A549 (cell line): ENCODE results near the gene ILDR1. TPM values are rescaled to one million over a fixed set of nuclear protein-coding genes. Genes with fewer than 3 reads are reported as not detected.

Experiments
- ATAC-seq, 2 experiments: fragments of 200-7000 bp in 1 of 2; fragments of >200 bp in 1 of 2; cut with Nextera tagmentation in 1 of 2; cut with Tn5 transposase in 1 of 2; 3 replicates each; pipeline versions ENCODE4 v1.8.0 to v1.9.1; 2018 to 2020; ENCODE audit warnings: mild to moderate bottlenecking in 1 of 2, moderate library complexity in 1 of 2
- CTCF ChIA-PET: fragments of 300-600 bp; sonication (Branson Sonifier 250); formaldehyde crosslinking; extraction: SDS; loops from one replicate; lab custom pipeline; 2021; ENCODE audit warnings: antibody characterized with exemption, inconsistent platforms; lab: Yijun Ruan, JAX
- POLR2A ChIA-PET: fragments of 350-600 bp; formaldehyde crosslinking; extraction: SDS; loops from one replicate; lab custom pipeline; 2021; ENCODE audit warnings: antibody characterized with exemption, inconsistent platforms; lab: Yijun Ruan, JAX
- DNase-seq, 2 experiments: peaks; one replicate each; pipeline versions ENCODE4 v3.0.0 to v3.0.0-alpha.2; 2011 to 2016; ENCODE audit warnings: low read depth in 1 of 2, low spot score in 1 of 2
- FAIRE-seq: peaks from 2 replicates; lab custom pipeline; 2011; peaks lifted over from hg19 to GRCh38; lab: Jason Lieb, UNC
- H3K27ac ChIP-seq, 2 experiments: fragments of >200 bp; sonication (Bioruptor Twin); formaldehyde crosslinking; 3 replicates each; pipeline ENCODE4 v1.5.1; 2016 to 2017
- H3K4me1 ChIP-seq: fragments of >200 bp; sonication (Bioruptor Twin); formaldehyde crosslinking; 3 replicates; pipeline ENCODE4 v1.6.1; 2016
- H3K4me2 ChIP-seq: fragments of >200 bp; sonication (Bioruptor Twin); formaldehyde crosslinking; 3 replicates; pipeline ENCODE4 v1.6.1; 2016
- H3K4me3 ChIP-seq: fragments of >200 bp; sonication (Bioruptor Twin); formaldehyde crosslinking; 3 replicates; pipeline ENCODE4 v1.5.1; 2016
- H3K9me3 ChIP-seq: fragments of >200 bp; sonication (Bioruptor Twin); formaldehyde crosslinking; 3 replicates; pipeline ENCODE4 v1.6.1; 2016
- ATOH8 ChIP-seq: fragments of 250-450 bp; sonication (Bioruptor Pico); IDR thresholded peaks from 2 replicates; pipeline ENCODE4 v1.5.0; 2020; ENCODE audit warnings: low read depth, mild to moderate bottlenecking, moderate library complexity
- BCL3 ChIP-seq: fragments of >200 bp; sonication (Bioruptor Twin); formaldehyde crosslinking; IDR thresholded peaks from 3 replicates; pipeline ENCODE4 v1.6.1; 2016
- CBX2 ChIP-seq: fragments of 200-600 bp; sonication (generic); IDR thresholded peaks from 2 replicates; pipeline ENCODE4 v1.6.1; 2016; ENCODE audit warnings: low read depth, mild to moderate bottlenecking, borderline replicate concordance
- CBX8 ChIP-seq: fragments of 200-600 bp; sonication (generic); IDR thresholded peaks from 2 replicates; pipeline ENCODE4 v1.6.1; 2016
- CHD2 ChIP-seq: fragments of 150-350 bp; IDR thresholded peaks from 2 replicates; pipeline ENCODE4 v1.6.1; 2014; ENCODE audit warnings: low read length; ENCODE audit not compliant: partially characterized antibody
- E2F6 ChIP-seq: IDR thresholded peaks from 2 replicates; pipeline ENCODE4 v1.6.1; 2012; ENCODE audit warnings: low read depth, borderline replicate concordance
- EHF ChIP-seq: fragments of 250-450 bp; sonication (Bioruptor Pico); IDR thresholded peaks from 2 replicates; pipeline ENCODE4 v1.5.0; 2020; ENCODE audit warnings: mild to moderate bottlenecking
- EP300 ChIP-seq, 2 experiments: fragments of >200 bp; sonication (Bioruptor Twin); formaldehyde crosslinking; IDR thresholded peaks; 2 replicates in 1 of 2; 3 replicates in 1 of 2; pipeline ENCODE4 v1.6.1; 2016 to 2017
- ESRRA ChIP-seq: fragments of 150-350 bp; IDR thresholded peaks from 2 replicates; pipeline ENCODE4 v1.6.1; 2014; ENCODE audit warnings: mild to moderate bottlenecking, low read length, borderline replicate concordance
- FOSB ChIP-seq: fragments of 250-450 bp; sonication (Bioruptor Pico); IDR thresholded peaks from 2 replicates; pipeline ENCODE4 v1.5.0; 2020; ENCODE audit warnings: mild to moderate bottlenecking, moderate library complexity
- FOXS1 ChIP-seq: fragments of 250-450 bp; sonication (Bioruptor Pico); IDR thresholded peaks from 2 replicates; pipeline ENCODE4 v1.5.0; 2020; ENCODE audit warnings: mild to moderate bottlenecking, moderate library complexity
- HDAC2 ChIP-seq: fragments of 200-600 bp; sonication (generic); IDR thresholded peaks from 2 replicates; pipeline ENCODE4 v1.6.1; 2016
- HEYL ChIP-seq: fragments of 250-450 bp; sonication (Bioruptor Pico); IDR thresholded peaks from 2 replicates; pipeline ENCODE4 v1.8.0; 2021; ENCODE audit warnings: mild to moderate bottlenecking, moderate library complexity
- HOXB5 ChIP-seq: fragments of 250-450 bp; sonication (Bioruptor Pico); IDR thresholded peaks from 2 replicates; pipeline ENCODE4 v1.5.0; 2020; ENCODE audit warnings: mild to moderate bottlenecking, moderate library complexity
- JUN ChIP-seq, 2 experiments: fragments of >200 bp; sonication (Bioruptor Twin); formaldehyde crosslinking; IDR thresholded peaks; 2 replicates in 1 of 2; 3 replicates in 1 of 2; pipeline ENCODE4 v1.6.1; 2016 to 2017
- KDM1A ChIP-seq: fragments of 200-600 bp; sonication (generic); IDR thresholded peaks from 2 replicates; pipeline ENCODE4 v1.6.1; 2016; ENCODE audit warnings: low read depth, mild to moderate bottlenecking
- KDM5A ChIP-seq: fragments of 200-600 bp; sonication (generic); IDR thresholded peaks from 2 replicates; pipeline ENCODE4 v1.6.1; 2016; ENCODE audit warnings: antibody characterized with exemption, mild to moderate bottlenecking
- MAFK ChIP-seq: fragments of 450-650 bp; IDR thresholded peaks from 2 replicates; pipeline ENCODE4 v1.6.1; 2014; ENCODE audit not compliant: partially characterized antibody
- MAX ChIP-seq: IDR thresholded peaks from 2 replicates; pipeline ENCODE4 v1.6.1; 2012
- NFE2L2 ChIP-seq: fragments of 150-350 bp; conservative IDR thresholded peaks from 2 replicates; pipeline ENCODE4 v1.6.1; 2014; ENCODE audit warnings: low read length
- NR3C1 ChIP-seq: fragments of >200 bp; sonication (Bioruptor Twin); formaldehyde crosslinking; IDR thresholded peaks from 3 replicates; pipeline ENCODE4 v1.6.1; 2017
- PHF8 ChIP-seq: fragments of 200-600 bp; sonication (generic); IDR thresholded peaks from 2 replicates; pipeline ENCODE4 v1.6.1; 2016; ENCODE audit warnings: low read depth, mild to moderate bottlenecking, antibody characterized with exemption, moderate library complexity, borderline replicate concordance
- POLR2A ChIP-seq: IDR thresholded peaks from 2 replicates; pipeline ENCODE4 v1.6.1; 2012; ENCODE audit warnings: mild to moderate bottlenecking, low read length
- RARB ChIP-seq: fragments of 250-450 bp; sonication (Bioruptor Pico); IDR thresholded peaks from 2 replicates; pipeline ENCODE4 v1.8.0; 2021; ENCODE audit warnings: mild to moderate bottlenecking, moderate library complexity
- RCOR1 ChIP-seq: fragments of 150-350 bp; IDR thresholded peaks from 2 replicates; pipeline ENCODE4 v1.6.1; 2014; ENCODE audit warnings: antibody characterized with exemption, low read length, low read depth
- RFX5 ChIP-seq: fragments of 450-650 bp; IDR thresholded peaks from 2 replicates; pipeline ENCODE4 v1.7.1; 2014; ENCODE audit warnings: antibody characterized with exemption, mild to moderate bottlenecking, moderate library complexity
- SREBF2 ChIP-seq: fragments of 450-650 bp; IDR thresholded peaks from 2 replicates; pipeline ENCODE4 v1.6.1; 2014; ENCODE audit warnings: mild to moderate bottlenecking, moderate library complexity
- TP53 ChIP-seq: fragments of 250-450 bp; sonication (Bioruptor Pico); IDR thresholded peaks from 2 replicates; pipeline ENCODE4 v1.5.0; 2021; ENCODE audit warnings: mild to moderate bottlenecking, moderate library complexity
- ZFP36 ChIP-seq: fragments of 450-650 bp; IDR thresholded peaks from 2 replicates; pipeline ENCODE4 v1.6.1; 2014; ENCODE audit warnings: borderline replicate concordance; ENCODE audit not compliant: partially characterized antibody
- ZNF302 ChIP-seq: fragments of 250-450 bp; sonication (Bioruptor Pico); IDR thresholded peaks from 2 replicates; pipeline ENCODE4 v1.9.0; 2021; ENCODE audit warnings: inconsistent platforms, mild to moderate bottlenecking, moderate library complexity
- WGBS: methylation state at CpG from one replicate; pipeline ENCODE4 v1.1.6; 2017; ENCODE audit errors: missing lambda C conversion rate; 5-methylcytosine and 5-hydroxymethylcytosine counted together
- polyA plus RNA-seq, 4 experiments: library from polyadenylated mRNA; depleted of rRNA in 3 of 4; stranded (reverse); fragments of >200 nt; fragmentation: RNase III in 1 of 4; extraction: RNeasy Plus Mini Kit Qiagen cat#74134 plus additional on column Dnase treatment in 1 of 4; gene quantifications; 2 replicates in 3 of 4; 3 replicates in 1 of 4; pipeline ENCODE4 v1.2.3, GENCODE V29; 2011 to 2017
- TF ChIP-seq, protein P1 (sequence below): IDR thresholded peaks from 2 replicates; pipeline ENCODE4 v1.6.1; 2012
- TF ChIP-seq, protein P2 (sequence below): fragments of 250-450 bp; sonication (Bioruptor Pico); IDR thresholded peaks from 2 replicates; pipeline ENCODE4 v1.5.0; 2021; ENCODE audit warnings: mild to moderate bottlenecking, moderate library complexity, borderline replicate concordance
- TF ChIP-seq, protein P3 (sequence below): fragments of 450-650 bp; IDR thresholded peaks from 2 replicates; pipeline ENCODE4 v1.6.1; 2014; ENCODE audit warnings: antibody characterized with exemption

The ILDR1 gene
- polyA plus RNA-seq, 2 of the 4 experiments (the other 2 are of a cell fraction) = not detected

GRCh38 chr3:122064326-122064725 is 42.3 kb upstream of the ILDR1 start:
- Histone ChIP-seq H3K4me2 (no peak overlapping the region), H3K27ac (no peak overlapping the region), H3K4me3 (no peak overlapping the region), H3K9me3 (no peaks in the 10 kb centered on the region), H3K4me1 (no peaks in the 10 kb centered on the region)
- no peak for TF ChIP-seq KDM1A
- no peak for TF ChIP-seq ZNF302
- TF ChIP-seq MAFK = no peak
- no peak for TF ChIP-seq HOXB5
- TF ChIP-seq JUN (IDR thresholded peaks at IDR 0.05) = no peak
- TF ChIP-seq ZFP36 = no peak
- no peak for TF ChIP-seq HEYL (CRISPR knock-in tag)
- TF ChIP-seq CHD2 = no peak
- no peak for TF ChIP-seq FOSB (CRISPR knock-in tag)
- TF ChIP-seq RARB (CRISPR knock-in tag) = no peak
- TF ChIP-seq TP53 = no peak
- no peak for TF ChIP-seq EHF (CRISPR knock-in tag)
- TF ChIP-seq, protein P1, sequence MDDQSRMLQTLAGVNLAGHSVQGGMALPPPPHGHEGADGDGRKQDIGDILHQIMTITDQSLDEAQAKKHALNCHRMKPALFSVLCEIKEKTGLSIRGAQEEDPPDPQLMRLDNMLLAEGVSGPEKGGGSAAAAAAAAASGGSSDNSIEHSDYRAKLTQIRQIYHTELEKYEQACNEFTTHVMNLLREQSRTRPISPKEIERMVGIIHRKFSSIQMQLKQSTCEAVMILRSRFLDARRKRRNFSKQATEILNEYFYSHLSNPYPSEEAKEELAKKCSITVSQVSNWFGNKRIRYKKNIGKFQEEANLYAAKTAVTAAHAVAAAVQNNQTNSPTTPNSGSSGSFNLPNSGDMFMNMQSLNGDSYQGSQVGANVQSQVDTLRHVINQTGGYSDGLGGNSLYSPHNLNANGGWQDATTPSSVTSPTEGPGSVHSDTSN = no peak
- TF ChIP-seq BCL3 = no peak
- TF ChIP-seq, protein P2, sequence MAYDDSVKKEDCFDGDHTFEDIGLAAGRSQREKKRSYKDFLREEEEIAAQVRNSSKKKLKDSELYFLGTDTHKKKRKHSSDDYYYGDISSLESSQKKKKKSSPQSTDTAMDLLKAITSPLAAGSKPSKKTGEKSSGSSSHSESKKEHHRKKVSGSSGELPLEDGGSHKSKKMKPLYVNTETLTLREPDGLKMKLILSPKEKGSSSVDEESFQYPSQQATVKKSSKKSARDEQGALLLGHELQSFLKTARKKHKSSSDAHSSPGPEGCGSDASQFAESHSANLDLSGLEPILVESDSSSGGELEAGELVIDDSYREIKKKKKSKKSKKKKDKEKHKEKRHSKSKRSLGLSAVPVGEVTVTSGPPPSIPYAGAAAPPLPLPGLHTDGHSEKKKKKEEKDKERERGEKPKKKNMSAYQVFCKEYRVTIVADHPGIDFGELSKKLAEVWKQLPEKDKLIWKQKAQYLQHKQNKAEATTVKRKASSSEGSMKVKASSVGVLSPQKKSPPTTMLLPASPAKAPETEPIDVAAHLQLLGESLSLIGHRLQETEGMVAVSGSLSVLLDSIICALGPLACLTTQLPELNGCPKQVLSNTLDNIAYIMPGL (CRISPR knock-in tag) = no peak
- no peak for TF ChIP-seq RFX5
- TF ChIP-seq CBX2 = no peak
- no peak for TF ChIP-seq EP300 (IDR thresholded peaks at IDR 0.05)
- DNase-seq = no peak
- FAIRE-seq = no peak
- ATAC-seq = no peak
- POLR2A ChIA-PET = no interaction called here
- 54% methylated on average over 4 of the region's 4 CpGs for WGBS
- CTCF ChIA-PET = interaction anchor here (1.6 to 1.8 kb wide), 2 partner anchors 36 to 59 kb away, joined by 4 read pairs; no protein-coding TSS in a partner anchor

GRCh38 chr3:122063908-122064307 is 41.9 kb upstream of the ILDR1 start:
- CTCF ChIA-PET = interaction anchor here (1.8 kb wide), 1 partner anchor 36 kb away, joined by 4 read pairs; no protein-coding TSS in a partner anchor
- no peak for ATAC-seq
- no peak for DNase-seq
- Histone ChIP-seq H3K4me2 (no peak overlapping the region), H3K4me1 (no peaks in the 10 kb centered on the region), H3K9me3 (no peaks in the 10 kb centered on the region), H3K4me3 (no peak overlapping the region), H3K27ac (no peak overlapping the region)
- POLR2A ChIA-PET = no interaction called here
- FAIRE-seq = no peak
- WGBS = 8% methylated on average over 1 of the region's 1 CpG
- no peak for TF ChIP-seq CBX8
- TF ChIP-seq E2F6 = no peak
- no peak for TF ChIP-seq ATOH8 (CRISPR knock-in tag)
- no peak for TF ChIP-seq FOXS1 (CRISPR knock-in tag)
- TF ChIP-seq, protein P3, sequence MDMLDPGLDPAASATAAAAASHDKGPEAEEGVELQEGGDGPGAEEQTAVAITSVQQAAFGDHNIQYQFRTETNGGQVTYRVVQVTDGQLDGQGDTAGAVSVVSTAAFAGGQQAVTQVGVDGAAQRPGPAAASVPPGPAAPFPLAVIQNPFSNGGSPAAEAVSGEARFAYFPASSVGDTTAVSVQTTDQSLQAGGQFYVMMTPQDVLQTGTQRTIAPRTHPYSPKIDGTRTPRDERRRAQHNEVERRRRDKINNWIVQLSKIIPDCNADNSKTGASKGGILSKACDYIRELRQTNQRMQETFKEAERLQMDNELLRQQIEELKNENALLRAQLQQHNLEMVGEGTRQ = no peak
- no peak for TF ChIP-seq NR3C1
- TF ChIP-seq HDAC2 = no peak
- TF ChIP-seq ZNF302 = no peak
- no peak for TF ChIP-seq KDM5A
- no peak for TF ChIP-seq SREBF2
- TF ChIP-seq NFE2L2 = no peak
- TF ChIP-seq CBX2 = no peak
- TF ChIP-seq RARB (CRISPR knock-in tag) = no peak
- no peak for TF ChIP-seq HOXB5
- no peak for TF ChIP-seq PHF8
- TF ChIP-seq POLR2A = no peak
- no peak for TF ChIP-seq RCOR1
- no peak for TF ChIP-seq MAX
- TF ChIP-seq ESRRA = no peak
